Caco-2 (cell line): Measurements from ENCODE around the gene FBXL4. TPM values are rescaled to one million over a fixed set of nuclear protein-coding genes. Genes with fewer than 3 reads are reported as not detected.

ENCODE experiments used
- BruUV-seq: library from RNA; stranded (reverse); fragments of 400-500 nt; replicated peaks from 2 replicates; lab custom pipeline; 2021; lab: Mats Ljungman, UMichigan
- CTCF ChIA-PET: fragments of 300-600 bp; sonication (Branson Sonifier 250); formaldehyde crosslinking; loops from one replicate; lab custom pipeline; 2022; ENCODE audit warnings: antibody characterized with exemption; lab: Charles Lee
- POLR2A ChIA-PET: fragments of 300-600 bp; sonication (Branson Sonifier 250); formaldehyde crosslinking; loops from one replicate; lab custom pipeline; 2022; ENCODE audit warnings: antibody characterized with exemption; lab: Charles Lee
- DNase-seq, 2 experiments: peaks; one replicate each; pipeline versions ENCODE4 v3.0.0 to v3.0.0-alpha.2; 2020 to 2022
- H3K27me3 ChIP-seq: replicated peaks from 2 replicates; pipeline ENCODE4 v1.6.0; 2011; ENCODE audit warnings: low read length; ENCODE audit not compliant: control insufficient read depth, insufficient read depth
- H3K36me3 ChIP-seq: 2 replicates; pipeline ENCODE4 v1.5.1; 2011; ENCODE audit warnings: low read length; ENCODE audit not compliant: control insufficient read depth, insufficient read depth
- H3K4me1 ChIP-seq: fragments of 250-450 bp; sonication (Bioruptor Pico); 2 replicates; pipeline ENCODE4 v1.5.1; 2020; ENCODE audit warnings: mild to moderate bottlenecking
- H3K4me3 ChIP-seq: 2 replicates; pipeline ENCODE4 v1.5.1; 2011; ENCODE audit warnings: low read depth, mild to moderate bottlenecking, control low read depth, low read length
- H3K9me3 ChIP-seq: fragments of 250-450 bp; sonication (Bioruptor Pico); 2 replicates; pipeline ENCODE4 v1.5.1; 2020; ENCODE audit warnings: mild to moderate bottlenecking, moderate library complexity
- H3K27ac Mint-ChIP-seq: one replicate; pipeline ENCODE4 v1.8.0; 2022; ENCODE audit warnings: mixed read lengths; ENCODE audit not compliant: unreplicated experiment
- H3K27me3 Mint-ChIP-seq: one replicate; pipeline ENCODE4 v1.8.0; 2022; ENCODE audit warnings: mixed read lengths; ENCODE audit not compliant: insufficient read depth, unreplicated experiment
- H3K36me3 Mint-ChIP-seq: one replicate; pipeline ENCODE4 v1.8.0; 2022; ENCODE audit warnings: mild to moderate bottlenecking, mixed read lengths; ENCODE audit not compliant: insufficient read depth, unreplicated experiment
- H3K4me1 Mint-ChIP-seq: one replicate; pipeline ENCODE4 v1.8.0; 2022; ENCODE audit warnings: low read depth, mixed read lengths; ENCODE audit not compliant: unreplicated experiment
- H3K4me3 Mint-ChIP-seq: one replicate; pipeline ENCODE4 v1.8.0; 2022; ENCODE audit warnings: mild to moderate bottlenecking, moderate library complexity, mixed read lengths; ENCODE audit not compliant: unreplicated experiment
- H3K9me3 Mint-ChIP-seq: one replicate; pipeline ENCODE4 v1.8.0; 2022; ENCODE audit warnings: mixed read lengths; ENCODE audit not compliant: unreplicated experiment
- intact Hi-C: fragments of 100-400 bp; cut with micrococcal nuclease; formaldehyde crosslinking; loops from one replicate; pipeline ENCODE4 v1.10.0; 2022; ENCODE audit not compliant: unreplicated experiment
- total RNA-seq: library from RNA; stranded (reverse); gene quantifications from 2 replicates; pipeline ENCODE4 v1.2.3, GENCODE V29; 2022
- TF ChIP-seq, protein P1 (sequence below), 2 experiments: fragments of 200-600 bp in 1 of 2; IDR thresholded peaks; 1 replicate in 1 of 2; 2 replicates in 1 of 2; pipeline versions ENCODE4 v1.5.1 to v1.8.0; 2011 to 2022; ENCODE audit warnings: antibody characterized with exemption in 1 of 2, control low read depth in 1 of 2, inconsistent platforms in 1 of 2, low read depth in 1 of 2, low read length in 1 of 2, mild to moderate bottlenecking in 1 of 2, moderate library complexity in 1 of 2; ENCODE audit not compliant: insufficient read depth in 1 of 2, severe bottlenecking in 1 of 2, unreplicated experiment in 1 of 2

FBXL4 gene
- total RNA-seq, 1 experiment from 2014 or later = 5.9 TPM

DNA sequence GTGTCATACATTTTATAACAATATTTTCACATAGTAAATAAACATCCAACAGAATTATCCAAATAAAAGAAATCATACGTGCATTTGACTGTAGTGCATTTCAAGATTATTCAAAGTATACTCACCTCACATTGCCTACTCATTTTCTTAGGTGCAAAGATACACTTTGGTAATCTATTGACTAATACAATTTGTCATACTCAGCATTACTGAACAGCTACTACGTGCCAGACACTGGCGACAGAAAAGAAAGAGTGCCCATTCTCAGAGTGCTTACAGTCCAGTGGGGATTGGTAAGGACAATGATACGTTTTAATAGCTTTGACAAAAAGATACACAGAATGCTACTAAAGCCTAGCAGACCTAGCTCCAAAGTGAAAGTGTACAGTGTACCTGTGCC lies 42.0 kb downstream of the FBXL4 start:
- Histone ChIP-seq H3K4me1 (no peaks in the 10 kb centered on the region), H3K9me3 (no peaks in the 10 kb centered on the region), H3K36me3 (no peaks in the 10 kb centered on the region), H3K4me3 (no peak overlapping the region), H3K27me3 (no peaks in the 10 kb centered on the region)
- ChIA-PET POLR2A (no interaction called here), CTCF (no interaction called here)
- Mint-ChIP-seq H3K27ac (no peak overlapping the region), H3K4me1 (no peaks in the 10 kb centered on the region), H3K9me3 (no peaks in the 10 kb centered on the region), H3K36me3 (no peaks in the 10 kb centered on the region), H3K27me3 (no peaks in the 10 kb centered on the region), H3K4me3 (no peak overlapping the region)
- no TSS peak for BruUV-seq
- TF ChIP-seq, protein P1, sequence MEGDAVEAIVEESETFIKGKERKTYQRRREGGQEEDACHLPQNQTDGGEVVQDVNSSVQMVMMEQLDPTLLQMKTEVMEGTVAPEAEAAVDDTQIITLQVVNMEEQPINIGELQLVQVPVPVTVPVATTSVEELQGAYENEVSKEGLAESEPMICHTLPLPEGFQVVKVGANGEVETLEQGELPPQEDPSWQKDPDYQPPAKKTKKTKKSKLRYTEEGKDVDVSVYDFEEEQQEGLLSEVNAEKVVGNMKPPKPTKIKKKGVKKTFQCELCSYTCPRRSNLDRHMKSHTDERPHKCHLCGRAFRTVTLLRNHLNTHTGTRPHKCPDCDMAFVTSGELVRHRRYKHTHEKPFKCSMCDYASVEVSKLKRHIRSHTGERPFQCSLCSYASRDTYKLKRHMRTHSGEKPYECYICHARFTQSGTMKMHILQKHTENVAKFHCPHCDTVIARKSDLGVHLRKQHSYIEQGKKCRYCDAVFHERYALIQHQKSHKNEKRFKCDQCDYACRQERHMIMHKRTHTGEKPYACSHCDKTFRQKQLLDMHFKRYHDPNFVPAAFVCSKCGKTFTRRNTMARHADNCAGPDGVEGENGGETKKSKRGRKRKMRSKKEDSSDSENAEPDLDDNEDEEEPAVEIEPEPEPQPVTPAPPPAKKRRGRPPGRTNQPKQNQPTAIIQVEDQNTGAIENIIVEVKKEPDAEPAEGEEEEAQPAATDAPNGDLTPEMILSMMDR (IDR thresholded peaks at IDR 0.05; ENCODE audit: insufficient read depth in 1 of 2, low read depth in 1 of 2, low read length in 1 of 2, severe bottlenecking in 1 of 2, unreplicated experiment in 1 of 2) = no peak
- intact Hi-C loops = no loop called here
- no peak for DNase-seq

DNA sequence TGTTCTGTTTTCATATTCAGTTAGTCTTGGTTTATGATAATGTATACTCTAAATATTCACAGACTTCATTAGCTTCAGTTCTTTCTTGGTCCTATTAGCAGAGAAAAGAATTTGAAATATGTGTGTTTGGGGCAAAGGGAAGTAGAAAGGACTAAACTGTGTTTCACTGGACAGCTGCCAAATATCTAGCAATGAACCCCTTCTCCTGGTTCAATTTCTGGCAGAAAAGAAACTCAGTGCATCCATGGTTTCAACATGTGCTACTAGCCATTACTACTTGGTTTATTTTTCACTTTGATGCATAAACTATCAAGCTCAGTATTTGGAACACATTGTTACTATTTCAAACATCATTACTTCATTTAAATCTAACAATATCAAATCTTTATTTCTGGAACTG lies 43.6 kb downstream of the FBXL4 start:
- Mint-ChIP-seq H3K27me3 (no peaks in the 10 kb centered on the region), H3K27ac (no peak overlapping the region), H3K9me3 (no peaks in the 10 kb centered on the region), H3K36me3 (no peaks in the 10 kb centered on the region), H3K4me1 (no peaks in the 10 kb centered on the region), H3K4me3 (no peak overlapping the region)
- no peak for DNase-seq
- Histone ChIP-seq H3K27me3 (no peaks in the 10 kb centered on the region), H3K9me3 (no peaks in the 10 kb centered on the region), H3K4me1 (no peaks in the 10 kb centered on the region), H3K4me3 (no peak overlapping the region), H3K36me3 (no peaks in the 10 kb centered on the region)
- POLR2A ChIA-PET = no interaction called here
- intact Hi-C loops = no loop called here
- CTCF ChIA-PET = no interaction called here
- BruUV-seq = no TSS peak
- TF ChIP-seq, protein P1 (IDR thresholded peaks at IDR 0.05; ENCODE audit: insufficient read depth in 1 of 2, low read depth in 1 of 2, low read length in 1 of 2, severe bottlenecking in 1 of 2, unreplicated experiment in 1 of 2) = no peak

DNA sequence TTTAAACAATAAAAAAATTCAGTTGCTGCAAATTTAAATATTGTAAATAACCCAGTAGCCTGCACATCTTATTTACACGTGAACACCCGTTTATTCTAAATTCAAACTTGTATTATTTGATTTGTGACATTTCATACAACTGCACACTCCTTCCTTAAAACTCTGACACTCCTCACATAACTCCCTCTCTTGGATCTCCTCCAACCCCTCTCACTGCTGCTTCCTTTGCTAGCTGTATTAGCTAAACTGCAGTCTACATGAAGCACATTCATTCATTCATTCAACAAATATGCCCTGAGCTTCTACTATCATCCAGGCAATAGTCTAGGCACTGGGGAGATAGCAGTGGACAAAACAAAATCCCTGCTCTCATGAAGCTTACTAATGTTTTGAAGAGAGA lies 47.0 kb downstream of the FBXL4 start:
- POLR2A ChIA-PET = no interaction called here
- Mint-ChIP-seq H3K9me3 (no peaks in the 10 kb centered on the region), H3K27me3 (no peaks in the 10 kb centered on the region), H3K27ac (no peak overlapping the region), H3K4me1 (no peaks in the 10 kb centered on the region), H3K36me3 (no peaks in the 10 kb centered on the region), H3K4me3 (no peak overlapping the region)
- Histone ChIP-seq H3K9me3 (no peaks in the 10 kb centered on the region), H3K4me3 (no peak overlapping the region), H3K27me3 (no peaks in the 10 kb centered on the region), H3K36me3 (no peaks in the 10 kb centered on the region), H3K4me1 (no peaks in the 10 kb centered on the region)
- TF ChIP-seq, protein P1 (IDR thresholded peaks at IDR 0.05; ENCODE audit: insufficient read depth in 1 of 2, low read depth in 1 of 2, low read length in 1 of 2, severe bottlenecking in 1 of 2, unreplicated experiment in 1 of 2) = no peak
- CTCF ChIA-PET = no interaction called here
- intact Hi-C loops = no loop called here
- BruUV-seq = no TSS peak
- DNase-seq = no peak
